ENCODE data around the gene DCLK2. TPM values are rescaled to one million over a fixed set of nuclear protein-coding genes. Genes with fewer than 3 reads are reported as not detected.

DCLK2 gene
- total RNA-seq, 1 experiment from 2014 or later, result 1.2 TPM

- Histone ChIP-seq H2AFZ (ENCODE audit: low read length) (no peak overlapping the region), H4K20me1 (ENCODE audit: low read length) (no peaks in the 10 kb centered on the region), H3K4me2 (ENCODE audit: low read length) (no peak overlapping the region), H3K36me3 (ENCODE audit: low read depth, low read length) (no peaks in the 10 kb centered on the region; the same call in 1 of the 2 replicates), H3K9ac (ENCODE audit: low read length) (no peak overlapping the region), H3K27me3 (ENCODE audit: low read length) (no peaks in the 10 kb centered on the region), H3K4me1 (ENCODE audit: insufficient read depth, low read length) (peaks cover 17% of the 10 kb centered on the region), H3K9me3 (ENCODE audit: low read length) (no peaks in the 10 kb centered on the region), H3F3A (ENCODE audit: low read length, unreplicated experiment) (no peaks in the 10 kb centered on the region), H3K9me2 (replicated peaks; ENCODE audit: low read length) (no peaks in the 10 kb centered on the region), H3K79me2 (ENCODE audit: low read length) (no peaks in the 10 kb centered on the region), H3K27ac (ENCODE audit: low read length) (no peak overlapping the region), H3K4me3 (ENCODE audit: low read length) (no peak overlapping the region)
- ChIA-PET CTCF (no interaction called here), POLR2A (ENCODE audit: unreplicated experiment) (no interaction called here)
- TF ChIP-seq EZH2phosphoT487 (IDR thresholded peaks at IDR 0.05; ENCODE audit: borderline replicate concordance, low read length) (no peak), CTCF (conservative IDR thresholded peaks at IDR 0.05; ENCODE audit: low read depth, low read length) (no peak), EZH2 (IDR thresholded peaks at IDR 0.05; ENCODE audit: low read length, unreplicated experiment) (no peak)
- no peak for ATAC-seq
- BruUV-seq (replicated peaks), result no TSS peak
- no peak for DNase-seq
- intact Hi-C loops (cut with micrococcal nuclease), result no loop called here
Measured at GRCh38 chr4:150117629-150118028, 39.4 kb downstream of the DCLK2 start.

GRCh38 chr4:150119492-150119891, 41.2 kb downstream of the DCLK2 start:
- Histone ChIP-seq H3K9me2 (replicated peaks; ENCODE audit: low read length) (no peaks in the 10 kb centered on the region), H3K9ac (ENCODE audit: low read length) (no peak overlapping the region), H4K20me1 (ENCODE audit: low read length) (no peaks in the 10 kb centered on the region), H3K9me3 (ENCODE audit: low read length) (no peaks in the 10 kb centered on the region), H3F3A (ENCODE audit: low read length, unreplicated experiment) (no peaks in the 10 kb centered on the region), H3K4me3 (ENCODE audit: low read length) (no peak overlapping the region), H3K27me3 (ENCODE audit: low read length) (no peaks in the 10 kb centered on the region), H3K4me2 (ENCODE audit: low read length) (peak overlapping the region; percentile 68), H3K4me1 (ENCODE audit: insufficient read depth, low read length) (peaks cover 17% of the 10 kb centered on the region), H3K27ac (ENCODE audit: low read length) (peak overlapping the region; percentile 55), H2AFZ (ENCODE audit: low read length) (no peak overlapping the region), H3K36me3 (ENCODE audit: low read depth, low read length) (no peaks in the 10 kb centered on the region; the same call in 1 of the 2 replicates), H3K79me2 (ENCODE audit: low read length) (no peaks in the 10 kb centered on the region)
- intact Hi-C loops (cut with micrococcal nuclease), result no loop called here
- TF ChIP-seq CTCF (conservative IDR thresholded peaks at IDR 0.05; ENCODE audit: low read depth, low read length), result no peak
- TF ChIP-seq EZH2phosphoT487 (IDR thresholded peaks at IDR 0.05; ENCODE audit: borderline replicate concordance, low read length), result no peak
- no peak for TF ChIP-seq EZH2 (IDR thresholded peaks at IDR 0.05; ENCODE audit: low read length, unreplicated experiment)
- CTCF ChIA-PET, result interaction anchor here (1.3 kb wide), 1 partner anchor 90 kb away, joined by 5 read pairs; no protein-coding TSS in a partner anchor
- DNase-seq, result peak; percentile 76
- ATAC-seq, result peak; percentile 81
- POLR2A ChIA-PET (ENCODE audit: unreplicated experiment), result no interaction called here
- no TSS peak for BruUV-seq (replicated peaks)

GRCh38 chr4:150123087-150123486, 44.8 kb downstream of the DCLK2 start:
- DNase-seq (no peak), ATAC-seq (no peak)
- Histone ChIP-seq H3K4me2 (ENCODE audit: low read length) (no peak overlapping the region), H4K20me1 (ENCODE audit: low read length) (no peaks in the 10 kb centered on the region), H3K36me3 (ENCODE audit: low read depth, low read length) (no peaks in the 10 kb centered on the region; the same call in 1 of the 2 replicates), H3K27ac (ENCODE audit: low read length) (no peak overlapping the region), H3K9ac (ENCODE audit: low read length) (no peak overlapping the region), H3K79me2 (ENCODE audit: low read length) (no peaks in the 10 kb centered on the region), H3K4me1 (ENCODE audit: insufficient read depth, low read length) (peaks cover 38% of the 10 kb centered on the region), H3F3A (ENCODE audit: low read length, unreplicated experiment) (peaks cover 3% of the 10 kb centered on the region), H2AFZ (ENCODE audit: low read length) (no peak overlapping the region), H3K9me3 (ENCODE audit: low read length) (no peaks in the 10 kb centered on the region), H3K27me3 (ENCODE audit: low read length) (no peaks in the 10 kb centered on the region), H3K4me3 (ENCODE audit: low read length) (no peak overlapping the region), H3K9me2 (replicated peaks; ENCODE audit: low read length) (no peaks in the 10 kb centered on the region)
- CTCF ChIA-PET, result no interaction called here
- POLR2A ChIA-PET (ENCODE audit: unreplicated experiment), result interaction anchor here (0.7 kb wide), 1 partner anchor 72 kb away, joined by 3 read pairs; no protein-coding TSS in a partner anchor
- BruUV-seq (replicated peaks), result no TSS peak
- intact Hi-C loops (cut with micrococcal nuclease), result no loop called here
- no peak for TF ChIP-seq CTCF (conservative IDR thresholded peaks at IDR 0.05; ENCODE audit: low read depth, low read length)
- TF ChIP-seq EZH2phosphoT487 (IDR thresholded peaks at IDR 0.05; ENCODE audit: borderline replicate concordance, low read length), result no peak
- no peak for TF ChIP-seq EZH2 (IDR thresholded peaks at IDR 0.05; ENCODE audit: low read length, unreplicated experiment)
